ENCODE results near the gene MRPL40.

DNA sequence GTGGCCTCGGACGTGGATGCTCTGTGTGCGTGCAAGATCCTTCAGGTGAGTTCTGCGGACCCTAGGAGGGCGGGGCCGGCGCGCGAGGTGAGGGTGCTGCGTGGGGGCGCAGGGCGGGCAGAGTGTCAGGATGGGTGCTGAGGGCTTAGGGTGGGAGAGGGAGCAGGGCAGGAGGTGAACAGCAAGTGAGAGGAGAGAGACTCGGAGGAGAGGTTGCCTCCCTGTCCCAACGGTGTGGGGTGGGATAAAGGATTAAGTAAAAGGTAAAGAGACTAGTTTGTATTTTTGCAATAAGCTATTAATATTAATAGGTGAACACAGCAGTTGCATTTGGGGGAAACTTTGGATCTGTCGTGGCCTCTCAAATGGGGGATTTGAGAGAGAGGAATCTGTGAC, 47.8 kb downstream of the MRPL40 start:
- TF ChIP-seq, protein P1, sequence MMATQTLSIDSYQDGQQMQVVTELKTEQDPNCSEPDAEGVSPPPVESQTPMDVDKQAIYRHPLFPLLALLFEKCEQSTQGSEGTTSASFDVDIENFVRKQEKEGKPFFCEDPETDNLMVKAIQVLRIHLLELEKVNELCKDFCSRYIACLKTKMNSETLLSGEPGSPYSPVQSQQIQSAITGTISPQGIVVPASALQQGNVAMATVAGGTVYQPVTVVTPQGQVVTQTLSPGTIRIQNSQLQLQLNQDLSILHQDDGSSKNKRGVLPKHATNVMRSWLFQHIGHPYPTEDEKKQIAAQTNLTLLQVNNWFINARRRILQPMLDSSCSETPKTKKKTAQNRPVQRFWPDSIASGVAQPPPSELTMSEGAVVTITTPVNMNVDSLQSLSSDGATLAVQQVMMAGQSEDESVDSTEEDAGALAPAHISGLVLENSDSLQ (IDR thresholded peaks at IDR 0.05), result no peak
- no peak for TF ChIP-seq ZNF384 (IDR thresholded peaks at IDR 0.05)

Measured in HEK293T (cell line).